Activated naive CD8-positive, alpha-beta T cell treated with anti-CD3 and anti-CD28 coated beads for 36 hours (primary cell): ENCODE measurements around the gene PIK3CD. TPM values are rescaled to one million over a fixed set of nuclear protein-coding genes. Genes with fewer than 3 reads are reported as not detected.

Source experiments
- DNase-seq: peaks from one replicate; pipeline ENCODE4 v3.0.0; 2021
- H3K27ac Mint-ChIP-seq: one replicate; pipeline ENCODE4 v1.8.0; 2022; ENCODE audit warnings: mild to moderate bottlenecking, moderate library complexity, mixed read lengths
- H3K27me3 Mint-ChIP-seq: one replicate; pipeline ENCODE4 v1.8.0; 2022; ENCODE audit warnings: mild to moderate bottlenecking, mixed read lengths
- H3K36me3 Mint-ChIP-seq: one replicate; pipeline ENCODE4 v1.8.0; 2021; ENCODE audit warnings: mild to moderate bottlenecking, mixed read lengths
- H3K4me1 Mint-ChIP-seq: one replicate; pipeline ENCODE4 v1.8.0; 2021; ENCODE audit warnings: mixed read lengths
- H3K4me3 Mint-ChIP-seq: one replicate; pipeline ENCODE4 v1.8.0; 2022; ENCODE audit warnings: mild to moderate bottlenecking, moderate library complexity, mixed read lengths
- H3K9me3 Mint-ChIP-seq: one replicate; pipeline ENCODE4 v1.8.0; 2022; ENCODE audit warnings: mixed read lengths
- total RNA-seq, 2 experiments: library from RNA; stranded (reverse); gene quantifications; one replicate each; pipeline ENCODE4 v1.2.3, GENCODE V29; 2021

PIK3CD gene
- total RNA-seq, 2 experiments from 2014 or later = 131 to 134 TPM

DNA sequence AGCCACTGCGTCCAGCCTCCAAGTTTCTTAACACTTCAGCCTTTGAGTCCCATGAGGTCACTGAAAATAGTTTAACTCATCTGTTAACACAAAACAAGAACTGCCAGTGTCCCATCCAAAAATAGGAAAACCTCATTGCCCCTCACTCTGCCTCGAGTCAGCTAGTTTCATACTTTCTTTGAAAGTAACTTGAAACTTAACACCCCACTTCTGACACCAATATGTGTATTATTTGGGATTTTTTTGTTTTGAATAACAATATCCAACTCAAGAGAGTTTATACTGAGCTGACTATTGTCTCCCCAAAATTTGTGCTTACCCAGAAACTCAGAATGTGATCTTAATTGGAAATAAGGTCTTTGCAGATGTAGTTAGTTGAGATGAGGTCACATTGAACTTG lies 16.9 kb upstream of the PIK3CD start:
- Mint-ChIP-seq H3K4me1 (peaks cover 56% of the 10 kb centered on the region), H3K4me3 (no peak overlapping the region), H3K9me3 (peaks cover 12% of the 10 kb centered on the region), H3K27me3 (no peaks in the 10 kb centered on the region), H3K27ac (peak overlapping the region; percentile 97), H3K36me3 (peaks cover 93% of the 10 kb centered on the region)
- no peak for DNase-seq

DNA sequence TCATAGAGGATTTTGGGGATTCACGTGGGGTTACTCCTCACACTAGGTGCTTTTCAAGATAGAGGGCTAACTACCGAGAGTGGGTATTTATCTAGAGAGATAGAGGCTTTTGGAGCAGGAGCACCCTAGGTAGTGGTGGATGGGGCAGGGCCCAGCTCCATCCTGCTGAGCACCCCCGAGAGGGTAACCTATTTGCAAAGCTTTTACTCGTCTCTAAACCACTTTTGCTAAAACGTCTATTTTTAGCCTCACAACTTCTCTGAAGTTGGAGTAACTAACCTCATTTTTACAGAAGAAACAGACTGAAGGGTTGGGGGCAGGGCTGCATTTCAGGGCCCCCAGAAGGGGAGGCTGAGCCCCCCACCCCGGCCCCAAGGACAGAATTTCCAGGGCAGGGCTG lies 12.3 kb upstream of the PIK3CD start:
- DNase-seq = no peak
- Mint-ChIP-seq H3K4me1 (peaks cover 69% of the 10 kb centered on the region), H3K27ac (peak overlapping the region; percentile 68), H3K9me3 (peaks cover 12% of the 10 kb centered on the region), H3K4me3 (peak overlapping the region; percentile 40), H3K36me3 (peaks cover 80% of the 10 kb centered on the region), H3K27me3 (no peaks in the 10 kb centered on the region)

GRCh38 chr1:9643351-9644256 lies 7.9 kb upstream of the PIK3CD start:
- Mint-ChIP-seq H3K9me3 (no peaks in the 10 kb centered on the region), H3K4me1 (peaks cover 64% of the 10 kb centered on the region), H3K4me3 (peak overlapping the region; percentile 27), H3K36me3 (peaks cover 45% of the 10 kb centered on the region), H3K27me3 (no peaks in the 10 kb centered on the region), H3K27ac (peak overlapping the region; percentile 79)
- peak; percentile 33 for DNase-seq

GRCh38 chr1:9646037-9646436 lies 5.5 kb upstream of the PIK3CD start:
- no peaks in the 10 kb centered on the region for H3K9me3 Mint-ChIP-seq
- peak overlapping the region; percentile 55 for H3K27ac Mint-ChIP-seq
- no peak for DNase-seq
- no peak overlapping the region for H3K4me3 Mint-ChIP-seq
- peaks cover 22% of the 10 kb centered on the region for H3K36me3 Mint-ChIP-seq
- H3K4me1 Mint-ChIP-seq = peaks cover 56% of the 10 kb centered on the region
- no peaks in the 10 kb centered on the region for H3K27me3 Mint-ChIP-seq

GRCh38 chr1:9648171-9648570 lies 3.4 kb upstream of the PIK3CD start:
- H3K4me3 Mint-ChIP-seq = no peak overlapping the region
- H3K27ac Mint-ChIP-seq = peak overlapping the region; percentile 25
- H3K9me3 Mint-ChIP-seq = no peaks in the 10 kb centered on the region
- peaks cover 12% of the 10 kb centered on the region for H3K36me3 Mint-ChIP-seq
- H3K27me3 Mint-ChIP-seq = no peaks in the 10 kb centered on the region
- DNase-seq = no peak
- peaks cover 48% of the 10 kb centered on the region for H3K4me1 Mint-ChIP-seq

DNA sequence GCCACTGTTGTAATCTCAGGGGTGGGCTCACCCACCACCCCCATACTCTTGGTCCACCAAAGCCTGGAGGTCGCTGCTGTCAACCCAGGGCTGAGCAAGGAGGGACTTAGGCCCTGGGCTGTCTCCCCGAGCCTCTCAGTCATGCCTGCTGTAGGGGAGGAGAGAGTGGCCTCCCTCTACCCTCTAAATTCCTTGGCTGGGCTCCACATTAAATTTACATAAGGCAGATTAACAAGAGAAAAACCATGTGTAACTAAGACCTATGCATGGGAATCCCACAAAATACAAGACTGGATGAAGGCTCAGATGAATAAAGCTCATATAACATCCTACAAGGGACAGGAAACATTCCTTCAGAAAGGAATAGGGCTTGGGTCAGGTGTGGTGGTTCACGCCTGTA lies 1.8 kb upstream of the PIK3CD start:
- Mint-ChIP-seq H3K36me3 (peaks cover 27% of the 10 kb centered on the region), H3K27ac (peak overlapping the region; percentile 62), H3K4me1 (peaks cover 50% of the 10 kb centered on the region), H3K4me3 (no peak overlapping the region), H3K9me3 (no peaks in the 10 kb centered on the region), H3K27me3 (no peaks in the 10 kb centered on the region)
- no peak for DNase-seq

DNA sequence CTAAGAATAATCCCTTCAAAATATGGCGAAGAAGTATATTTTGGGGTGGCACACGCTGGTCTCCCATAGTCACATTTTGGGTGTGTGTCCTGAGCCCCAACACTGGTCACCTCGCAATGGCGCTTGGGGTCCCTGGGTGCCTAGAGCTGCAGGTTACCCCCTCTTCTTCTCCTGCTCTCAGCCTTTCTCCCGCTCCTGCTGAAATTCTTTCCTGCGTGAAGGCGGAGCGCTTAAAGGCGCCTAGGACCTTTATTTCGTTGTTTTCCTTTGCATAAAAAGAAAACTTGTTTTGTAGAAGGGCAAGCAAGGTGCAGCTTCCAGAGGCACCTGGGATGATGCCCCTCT lies 339 bp upstream of the PIK3CD start:
- DNase-seq = no peak
- peaks cover 58% of the 10 kb centered on the region for H3K4me1 Mint-ChIP-seq
- H3K36me3 Mint-ChIP-seq = peaks cover 34% of the 10 kb centered on the region
- peak overlapping the region; percentile 100 for H3K4me3 Mint-ChIP-seq
- H3K27ac Mint-ChIP-seq = peak overlapping the region; percentile 99
- no peaks in the 10 kb centered on the region for H3K27me3 Mint-ChIP-seq
- H3K9me3 Mint-ChIP-seq = no peaks in the 10 kb centered on the region

DNA sequence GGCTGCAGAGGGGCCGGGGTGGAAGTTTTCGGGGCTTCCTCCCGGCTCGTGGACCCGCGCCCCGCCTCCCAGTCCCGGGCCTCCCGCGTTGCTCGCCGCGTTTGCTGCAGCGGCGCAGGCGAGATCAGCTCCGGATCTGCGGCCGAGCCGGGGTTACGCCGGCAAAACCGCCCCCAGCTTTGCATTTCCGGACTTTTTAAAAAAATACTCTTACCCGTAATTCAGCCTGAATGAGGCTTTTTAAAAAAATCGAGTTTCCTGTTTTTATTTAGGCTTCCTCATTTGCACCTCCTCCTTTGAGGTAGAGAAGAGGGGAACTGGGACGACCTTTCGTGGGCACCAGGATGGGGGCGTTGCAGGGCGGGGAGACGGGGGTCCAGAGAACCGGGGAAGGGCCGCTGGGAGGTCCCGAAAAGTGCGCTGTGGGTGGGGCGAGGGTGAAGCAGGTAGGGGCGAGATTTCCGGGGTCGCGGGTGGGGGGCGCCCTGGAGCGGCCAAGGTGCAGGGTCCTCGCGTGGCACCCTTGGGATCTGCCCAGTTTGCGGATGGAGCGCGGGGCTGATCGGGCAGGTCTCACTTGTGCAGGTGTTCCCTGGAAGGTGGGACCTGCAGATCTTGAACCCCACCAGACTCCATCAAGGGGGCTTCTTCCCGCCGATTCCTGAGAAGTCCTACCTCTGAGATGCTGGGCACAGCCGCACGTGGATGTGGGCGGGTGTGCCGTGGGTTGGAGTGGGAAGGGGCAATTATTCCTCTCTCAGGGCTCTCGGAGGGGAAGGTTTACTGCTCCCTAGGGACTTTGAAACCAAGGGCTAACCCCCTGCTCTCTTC lies 1.1 kb downstream of the PIK3CD start:
- Mint-ChIP-seq H3K27ac (peak overlapping the region; percentile 99), H3K36me3 (peaks cover 39% of the 10 kb centered on the region), H3K4me3 (peak overlapping the region; percentile 87), H3K4me1 (peaks cover 64% of the 10 kb centered on the region), H3K27me3 (no peaks in the 10 kb centered on the region), H3K9me3 (no peaks in the 10 kb centered on the region)
- peak; percentile 60 for DNase-seq

GRCh38 chr1:9653210-9653490 lies 1.6 kb downstream of the PIK3CD start:
- peak overlapping the region; percentile 99 for H3K27ac Mint-ChIP-seq
- peak overlapping the region; percentile 87 for H3K4me3 Mint-ChIP-seq
- H3K36me3 Mint-ChIP-seq = peaks cover 39% of the 10 kb centered on the region
- peaks cover 66% of the 10 kb centered on the region for H3K4me1 Mint-ChIP-seq
- no peak for DNase-seq
- H3K27me3 Mint-ChIP-seq = no peaks in the 10 kb centered on the region
- no peaks in the 10 kb centered on the region for H3K9me3 Mint-ChIP-seq

DNA sequence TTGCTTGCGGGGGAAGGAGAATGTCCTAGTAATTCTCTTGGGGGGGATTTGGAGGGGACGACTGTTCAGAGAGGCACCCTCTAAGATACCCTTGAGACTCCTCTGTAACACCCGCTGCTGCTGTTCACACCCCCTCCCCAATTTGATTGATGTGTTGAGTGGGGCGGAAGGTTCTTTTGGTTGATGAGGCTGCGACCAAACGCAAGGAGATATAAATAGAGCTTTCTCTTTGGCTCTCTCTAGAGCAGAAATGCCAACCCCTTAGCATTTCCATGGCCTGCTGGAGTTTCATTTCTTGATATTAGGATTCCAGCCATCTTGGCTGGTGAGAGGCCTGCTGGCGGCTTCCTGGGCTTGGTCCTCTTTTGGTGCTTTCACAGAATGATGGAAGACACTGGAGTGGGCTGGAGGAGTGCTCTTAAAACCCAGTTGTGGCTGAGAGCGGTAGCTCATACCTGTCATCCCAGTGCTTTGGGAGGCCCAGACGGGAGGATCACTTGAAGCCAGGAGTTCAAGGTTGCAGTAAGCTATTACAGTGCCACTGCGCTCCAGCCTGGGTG lies 2.0 kb downstream of the PIK3CD start:
- Mint-ChIP-seq H3K27me3 (no peaks in the 10 kb centered on the region), H3K9me3 (no peaks in the 10 kb centered on the region)
- DNase-seq = peak; percentile 47

DNA sequence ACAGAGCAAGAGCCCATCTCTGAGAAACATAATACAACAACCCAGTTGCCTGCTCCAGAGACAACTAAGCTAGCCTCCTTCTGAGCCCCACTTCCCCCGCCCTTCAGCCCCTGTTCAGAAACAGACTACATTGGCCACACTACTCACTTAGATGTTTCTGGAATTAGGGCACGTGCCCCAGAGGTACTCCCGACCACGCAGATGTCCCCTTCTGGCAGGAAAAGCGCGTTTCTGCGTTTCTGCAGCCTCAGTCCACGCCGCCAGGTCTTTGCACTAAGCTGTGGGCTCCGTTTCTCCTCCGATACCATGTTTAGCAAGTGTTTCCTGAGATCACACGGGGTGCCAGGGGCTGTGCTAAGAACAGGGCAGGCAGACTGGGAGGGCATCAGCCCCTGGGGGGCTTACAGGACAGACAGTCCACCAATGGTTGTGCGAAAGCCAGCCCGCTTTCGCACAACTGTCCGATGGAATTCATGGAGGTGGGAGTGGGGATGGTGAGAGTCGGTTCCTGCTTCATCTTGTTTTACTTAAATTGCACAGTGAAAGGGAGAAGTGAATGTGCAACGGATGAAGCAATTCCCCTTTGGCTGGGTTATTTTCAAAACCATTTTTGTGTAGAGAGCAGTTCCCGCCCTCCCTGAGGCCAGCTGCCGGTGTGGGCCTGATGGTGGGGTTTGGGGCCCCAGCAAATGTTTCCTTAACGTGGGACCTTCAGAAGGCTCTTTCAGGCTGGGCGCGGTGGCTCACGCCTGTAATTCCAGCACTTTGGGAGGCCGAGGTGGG lies 2.7 kb downstream of the PIK3CD start:
- peak overlapping the region; percentile 99 for H3K27ac Mint-ChIP-seq
- no peaks in the 10 kb centered on the region for H3K27me3 Mint-ChIP-seq
- H3K4me1 Mint-ChIP-seq = peaks cover 68% of the 10 kb centered on the region
- peaks cover 39% of the 10 kb centered on the region for H3K36me3 Mint-ChIP-seq
- peak; percentile 51 for DNase-seq
- peak overlapping the region; percentile 87 for H3K4me3 Mint-ChIP-seq
- no peaks in the 10 kb centered on the region for H3K9me3 Mint-ChIP-seq

More for the DNA sequence above, 2.0 kb downstream of the PIK3CD start:
- Mint-ChIP-seq H3K36me3 (peaks cover 39% of the 10 kb centered on the region), H3K27ac (peak overlapping the region; percentile 99), H3K4me3 (peak overlapping the region; percentile 87), H3K4me1 (peaks cover 66% of the 10 kb centered on the region)

GRCh38 chr1:9654834-9655723 lies 3.5 kb downstream of the PIK3CD start:
- Mint-ChIP-seq H3K4me1 (peaks cover 71% of the 10 kb centered on the region), H3K36me3 (peaks cover 43% of the 10 kb centered on the region), H3K27ac (peak overlapping the region; percentile 99), H3K4me3 (peak overlapping the region; percentile 87), H3K27me3 (no peaks in the 10 kb centered on the region), H3K9me3 (no peaks in the 10 kb centered on the region)
- peak; percentile 65 for DNase-seq

DNA sequence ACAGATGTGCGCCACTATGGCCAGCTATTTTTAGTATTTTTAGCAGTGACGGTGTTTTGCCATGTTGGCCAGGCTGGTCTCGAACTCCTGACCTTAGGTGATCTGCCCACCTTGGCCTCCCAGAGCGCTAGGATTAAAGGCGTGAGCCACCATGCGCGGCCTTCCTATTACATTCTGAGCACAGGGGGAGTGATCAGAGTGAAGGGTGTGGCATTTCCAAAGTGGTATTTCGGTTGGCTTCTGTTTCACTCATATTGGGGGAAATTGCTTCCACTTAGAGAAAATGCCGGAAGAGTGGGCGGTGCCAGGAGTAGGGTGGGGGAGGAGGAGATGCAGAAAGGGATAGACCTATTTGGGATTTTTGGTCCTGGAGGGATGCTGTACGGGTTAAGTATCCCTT lies 4.3 kb downstream of the PIK3CD start:
- Mint-ChIP-seq H3K27ac (peak overlapping the region; percentile 99), H3K9me3 (no peaks in the 10 kb centered on the region), H3K36me3 (peaks cover 51% of the 10 kb centered on the region), H3K27me3 (no peaks in the 10 kb centered on the region), H3K4me3 (peak overlapping the region; percentile 87), H3K4me1 (peaks cover 74% of the 10 kb centered on the region)
- DNase-seq = peak; percentile 29

DNA sequence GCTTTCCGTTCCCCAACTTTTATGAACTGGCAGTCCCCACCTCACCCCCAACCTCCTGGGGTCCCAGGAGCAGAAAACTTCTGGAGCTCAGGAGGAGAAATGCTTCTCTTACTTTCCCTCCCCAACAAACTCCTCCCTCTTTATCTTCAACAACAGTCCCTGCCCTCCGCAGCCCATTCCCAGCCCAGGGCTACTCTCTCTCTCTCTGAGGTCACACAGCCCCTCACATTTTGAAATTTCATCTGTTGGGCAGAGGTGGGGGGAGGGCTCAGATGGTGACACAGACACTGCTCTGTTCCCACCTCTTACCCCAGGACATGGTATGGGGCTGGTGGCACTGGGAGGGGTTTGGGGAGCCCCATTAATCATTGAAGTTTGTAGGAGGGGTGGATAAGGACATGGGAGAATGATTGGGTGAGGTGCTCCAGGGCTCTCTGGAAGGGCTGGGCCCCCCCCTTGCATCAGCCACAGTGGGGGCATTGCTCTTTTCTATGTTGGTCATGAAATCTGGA lies 6.0 kb downstream of the PIK3CD start:
- Mint-ChIP-seq H3K36me3 (peaks cover 57% of the 10 kb centered on the region), H3K4me3 (peak overlapping the region; percentile 72)
- DNase-seq = peak; percentile 58

More for the DNA sequence above, 6.0 kb downstream of the PIK3CD start:
- Mint-ChIP-seq H3K9me3 (no peaks in the 10 kb centered on the region), H3K27ac (peak overlapping the region; percentile 99), H3K4me1 (peaks cover 74% of the 10 kb centered on the region), H3K27me3 (no peaks in the 10 kb centered on the region)
